Activated T-cell treated with anti-CD3 and anti-CD28 coated beads, Interleukin-2, amount 50 U/mL, for 4 hours (primary cell): Measurements from ENCODE around the gene SVIL. TPM values are rescaled to one million over a fixed set of nuclear protein-coding genes. Genes with fewer than 3 reads are reported as not detected.
"Not testable (repeated sequence)": the region's sequence is repeated elsewhere in the genome, so short reads cannot be mapped to it uniquely, and the experiment has no call there.

ENCODE experiments used
- ATAC-seq, 2 donors: fragments of 200-7000 bp; cut with Tn5 transposase; one replicate each; pipeline ENCODE4 v1.10.0; 2021
- DNase-seq: peaks from one replicate; pipeline ENCODE4 v3.0.0-alpha.2; 2020
- H3K27me3 Mint-ChIP-seq: one replicate; pipeline ENCODE4 v1.8.0; 2021; ENCODE audit warnings: low read depth, mixed read lengths
- H3K36me3 Mint-ChIP-seq: one replicate; pipeline ENCODE4 v1.8.0; 2022; ENCODE audit warnings: mixed read lengths; ENCODE audit not compliant: insufficient read depth
- H3K4me1 Mint-ChIP-seq: one replicate; pipeline ENCODE4 v1.8.0; 2021; ENCODE audit warnings: low read depth, mixed read lengths
- H3K4me3 Mint-ChIP-seq: one replicate; pipeline ENCODE4 v1.8.0; 2021; ENCODE audit warnings: mild to moderate bottlenecking, moderate library complexity, mixed read lengths
- H3K9me3 Mint-ChIP-seq: one replicate; pipeline ENCODE4 v1.8.0; 2021; ENCODE audit warnings: mixed read lengths
- total RNA-seq, 3 donors: library from RNA; stranded (reverse); gene quantifications; one replicate each; pipeline ENCODE4 v1.2.1, GENCODE V29; 2021

The SVIL gene
- total RNA-seq, 3 donors from 2014 or later: 6.4 to 11.1 (median 9.5) TPM

GRCh38 chr10:29533046-29533445 lies 101.7 kb downstream of the SVIL start:
- DNase-seq (no peak), ATAC-seq (no peak)
- Mint-ChIP-seq H3K9me3 (no peaks in the 10 kb centered on the region), H3K4me3 (no peak overlapping the region), H3K36me3 (peaks cover 23% of the 10 kb centered on the region), H3K27me3 (no peaks in the 10 kb centered on the region), H3K4me1 (peaks cover 5% of the 10 kb centered on the region)

GRCh38 chr10:29532256-29532878 lies 102.4 kb downstream of the SVIL start:
- H3K9me3 Mint-ChIP-seq: no peaks in the 10 kb centered on the region

GRCh38 chr10:29530112-29530976 lies 104.4 kb downstream of the SVIL start:
- H3K9me3 Mint-ChIP-seq: no peaks in the 10 kb centered on the region
- H3K36me3 Mint-ChIP-seq: peaks cover 27% of the 10 kb centered on the region
- ATAC-seq (no peak), DNase-seq (no peak)
- H3K27me3 Mint-ChIP-seq: no peaks in the 10 kb centered on the region
- H3K4me3 Mint-ChIP-seq: no peak overlapping the region
- no peaks in the 10 kb centered on the region for H3K4me1 Mint-ChIP-seq

More at GRCh38 chr10:29532256-29532878, 102.4 kb downstream of the SVIL start:
- Mint-ChIP-seq H3K4me1 (peaks cover 5% of the 10 kb centered on the region), H3K36me3 (peaks cover 25% of the 10 kb centered on the region), H3K4me3 (no peak overlapping the region), H3K27me3 (no peaks in the 10 kb centered on the region)
- no peak for DNase-seq
- no peak for ATAC-seq

GRCh38 chr10:29529146-29529545 lies 105.6 kb downstream of the SVIL start:
- Mint-ChIP-seq H3K4me1 (no peaks in the 10 kb centered on the region), H3K9me3 (no peaks in the 10 kb centered on the region), H3K4me3 (no peak overlapping the region), H3K36me3 (peaks cover 23% of the 10 kb centered on the region), H3K27me3 (no peaks in the 10 kb centered on the region)
- ATAC-seq (no peak), DNase-seq (no peak)

- H3K9me3 Mint-ChIP-seq: no peaks in the 10 kb centered on the region
Measured at GRCh38 chr10:29525762-29526161, 109.0 kb downstream of the SVIL start.

GRCh38 chr10:29524720-29525119 lies 110.1 kb downstream of the SVIL start:
- H3K27me3 Mint-ChIP-seq: no peaks in the 10 kb centered on the region

More at GRCh38 chr10:29525762-29526161, 109.0 kb downstream of the SVIL start:
- ATAC-seq: no peak
- peaks cover 29% of the 10 kb centered on the region for H3K36me3 Mint-ChIP-seq
- no peak overlapping the region for H3K4me3 Mint-ChIP-seq
- no peaks in the 10 kb centered on the region for H3K4me1 Mint-ChIP-seq
- H3K27me3 Mint-ChIP-seq: no peaks in the 10 kb centered on the region
- DNase-seq: no peak

GRCh38 chr10:29524294-29524693 lies 110.5 kb downstream of the SVIL start:
- no peak overlapping the region for H3K4me3 Mint-ChIP-seq
- no peak for ATAC-seq
- no peak for DNase-seq
- H3K9me3 Mint-ChIP-seq: no peaks in the 10 kb centered on the region
- peaks cover 31% of the 10 kb centered on the region for H3K36me3 Mint-ChIP-seq
- no peaks in the 10 kb centered on the region for H3K27me3 Mint-ChIP-seq
- H3K4me1 Mint-ChIP-seq: no peaks in the 10 kb centered on the region

More at GRCh38 chr10:29524720-29525119, 110.1 kb downstream of the SVIL start:
- no peaks in the 10 kb centered on the region for H3K4me1 Mint-ChIP-seq
- peaks cover 31% of the 10 kb centered on the region for H3K36me3 Mint-ChIP-seq
- H3K4me3 Mint-ChIP-seq: no peak overlapping the region
- ATAC-seq (no peak), DNase-seq (no peak)
- H3K9me3 Mint-ChIP-seq: no peaks in the 10 kb centered on the region

GRCh38 chr10:29522918-29523317 lies 111.9 kb downstream of the SVIL start:
- Mint-ChIP-seq H3K4me1 (no peaks in the 10 kb centered on the region), H3K9me3 (no peaks in the 10 kb centered on the region), H3K4me3 (no peak overlapping the region), H3K27me3 (no peaks in the 10 kb centered on the region), H3K36me3 (peaks cover 28% of the 10 kb centered on the region)
- DNase-seq (no peak), ATAC-seq (no peak)

GRCh38 chr10:29522061-29522855 lies 112.5 kb downstream of the SVIL start:
- Mint-ChIP-seq H3K4me1 (no peaks in the 10 kb centered on the region), H3K27me3 (no peaks in the 10 kb centered on the region), H3K4me3 (no peak overlapping the region), H3K36me3 (peaks cover 28% of the 10 kb centered on the region), H3K9me3 (no peaks in the 10 kb centered on the region)
- no peak for ATAC-seq
- no peak for DNase-seq

- ATAC-seq (no peak), DNase-seq (no peak)
- Mint-ChIP-seq H3K4me1 (no peaks in the 10 kb centered on the region), H3K27me3 (no peaks in the 10 kb centered on the region), H3K36me3 (peaks cover 21% of the 10 kb centered on the region), H3K4me3 (no peak overlapping the region), H3K9me3 (no peaks in the 10 kb centered on the region)
Measured at GRCh38 chr10:29519659-29520058, 115.1 kb downstream of the SVIL start.

GRCh38 chr10:29517352-29517923 lies 117.3 kb downstream of the SVIL start:
- no peak overlapping the region for H3K4me3 Mint-ChIP-seq
- peaks cover 17% of the 10 kb centered on the region for H3K36me3 Mint-ChIP-seq
- H3K4me1 Mint-ChIP-seq: no peaks in the 10 kb centered on the region

GRCh38 chr10:29516309-29516932 lies 118.3 kb downstream of the SVIL start:
- not testable (repeated sequence) for H3K9me3 Mint-ChIP-seq, ATAC-seq, DNase-seq, H3K36me3 Mint-ChIP-seq, H3K27me3 Mint-ChIP-seq, H3K4me1 Mint-ChIP-seq, H3K4me3 Mint-ChIP-seq

More at GRCh38 chr10:29517352-29517923, 117.3 kb downstream of the SVIL start:
- Mint-ChIP-seq H3K27me3 (no peaks in the 10 kb centered on the region), H3K9me3 (no peaks in the 10 kb centered on the region)
- ATAC-seq: no peak
- no peak for DNase-seq

GRCh38 chr10:29515879-29516278 lies 118.9 kb downstream of the SVIL start:
- ATAC-seq, H3K36me3 Mint-ChIP-seq, H3K9me3 Mint-ChIP-seq, DNase-seq, H3K27me3 Mint-ChIP-seq, H3K4me1 Mint-ChIP-seq, H3K4me3 Mint-ChIP-seq: not testable (repeated sequence)

- not testable (repeated sequence) for H3K9me3 Mint-ChIP-seq, H3K27me3 Mint-ChIP-seq, ATAC-seq, H3K36me3 Mint-ChIP-seq, H3K4me3 Mint-ChIP-seq, H3K4me1 Mint-ChIP-seq, DNase-seq
Measured at GRCh38 chr10:29515104-29515503, 119.7 kb downstream of the SVIL start.
